ENCODE data around the gene RPN2. TPM values are rescaled to one million over a fixed set of nuclear protein-coding genes. Genes with fewer than 3 reads are reported as not detected.

The RPN2 gene
- total RNA-seq, 1 experiment from 2014 or later: 222 TPM

DNA sequence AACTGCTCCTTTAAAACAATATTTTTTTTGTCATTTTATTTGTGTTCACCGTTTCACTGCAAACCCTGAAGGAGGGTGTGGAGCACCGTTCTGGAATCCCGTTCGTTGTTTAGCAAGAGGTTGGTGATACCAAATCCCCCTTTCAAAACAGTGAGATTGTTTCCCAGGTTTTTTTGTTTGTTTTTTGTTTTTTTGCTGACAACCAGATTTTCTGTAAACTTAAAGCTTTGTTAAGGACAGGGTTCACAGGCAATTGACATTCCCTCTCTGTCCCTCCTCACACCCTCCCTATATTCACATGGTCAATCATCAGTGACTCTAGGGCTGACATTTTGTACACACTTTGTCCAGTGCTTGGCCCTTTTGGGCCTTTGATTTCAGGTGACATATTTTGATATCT, 21.2 kb downstream of the RPN2 start:
- Histone ChIP-seq H3K27ac (ENCODE audit: low read depth, low read length, poor library complexity, severe bottlenecking) (no peak overlapping the region), H3K4me1 (ENCODE audit: insufficient read depth, low read length, poor library complexity, severe bottlenecking) (peaks cover 8% of the 10 kb centered on the region), H3K27me3 (replicated peaks; ENCODE audit: insufficient read depth, low read depth, low read length, poor library complexity) (no peaks in the 10 kb centered on the region), H3K36me3 (ENCODE audit: insufficient read depth, low read length, poor library complexity, severe bottlenecking) (peaks cover 75% of the 10 kb centered on the region), H3K4me3 (ENCODE audit: low read depth, low read length, poor library complexity, severe bottlenecking) (no peak overlapping the region), H3K9me3 (ENCODE audit: low read depth, low read length, poor library complexity, severe bottlenecking) (no peaks in the 10 kb centered on the region)
- ChIA-PET CTCF (no interaction called here), POLR2A (ENCODE audit: low non-redundant PET) (no interaction called here)
- TF ChIP-seq, protein P1, sequence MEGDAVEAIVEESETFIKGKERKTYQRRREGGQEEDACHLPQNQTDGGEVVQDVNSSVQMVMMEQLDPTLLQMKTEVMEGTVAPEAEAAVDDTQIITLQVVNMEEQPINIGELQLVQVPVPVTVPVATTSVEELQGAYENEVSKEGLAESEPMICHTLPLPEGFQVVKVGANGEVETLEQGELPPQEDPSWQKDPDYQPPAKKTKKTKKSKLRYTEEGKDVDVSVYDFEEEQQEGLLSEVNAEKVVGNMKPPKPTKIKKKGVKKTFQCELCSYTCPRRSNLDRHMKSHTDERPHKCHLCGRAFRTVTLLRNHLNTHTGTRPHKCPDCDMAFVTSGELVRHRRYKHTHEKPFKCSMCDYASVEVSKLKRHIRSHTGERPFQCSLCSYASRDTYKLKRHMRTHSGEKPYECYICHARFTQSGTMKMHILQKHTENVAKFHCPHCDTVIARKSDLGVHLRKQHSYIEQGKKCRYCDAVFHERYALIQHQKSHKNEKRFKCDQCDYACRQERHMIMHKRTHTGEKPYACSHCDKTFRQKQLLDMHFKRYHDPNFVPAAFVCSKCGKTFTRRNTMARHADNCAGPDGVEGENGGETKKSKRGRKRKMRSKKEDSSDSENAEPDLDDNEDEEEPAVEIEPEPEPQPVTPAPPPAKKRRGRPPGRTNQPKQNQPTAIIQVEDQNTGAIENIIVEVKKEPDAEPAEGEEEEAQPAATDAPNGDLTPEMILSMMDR (conservative IDR thresholded peaks at IDR 0.05; ENCODE audit: low read depth, low read length): no peak
- no peak for TF ChIP-seq EZH2 (IDR thresholded peaks at IDR 0.05; ENCODE audit: borderline replicate concordance, low read depth, low read length, poor library complexity, severe bottlenecking)
- no peak for DNase-seq (ENCODE audit: low spot score)
- BruUV-seq (replicated peaks): no TSS peak
- intact Hi-C loops (cut with micrococcal nuclease; ENCODE audit: unreplicated experiment): no loop called here

DNA sequence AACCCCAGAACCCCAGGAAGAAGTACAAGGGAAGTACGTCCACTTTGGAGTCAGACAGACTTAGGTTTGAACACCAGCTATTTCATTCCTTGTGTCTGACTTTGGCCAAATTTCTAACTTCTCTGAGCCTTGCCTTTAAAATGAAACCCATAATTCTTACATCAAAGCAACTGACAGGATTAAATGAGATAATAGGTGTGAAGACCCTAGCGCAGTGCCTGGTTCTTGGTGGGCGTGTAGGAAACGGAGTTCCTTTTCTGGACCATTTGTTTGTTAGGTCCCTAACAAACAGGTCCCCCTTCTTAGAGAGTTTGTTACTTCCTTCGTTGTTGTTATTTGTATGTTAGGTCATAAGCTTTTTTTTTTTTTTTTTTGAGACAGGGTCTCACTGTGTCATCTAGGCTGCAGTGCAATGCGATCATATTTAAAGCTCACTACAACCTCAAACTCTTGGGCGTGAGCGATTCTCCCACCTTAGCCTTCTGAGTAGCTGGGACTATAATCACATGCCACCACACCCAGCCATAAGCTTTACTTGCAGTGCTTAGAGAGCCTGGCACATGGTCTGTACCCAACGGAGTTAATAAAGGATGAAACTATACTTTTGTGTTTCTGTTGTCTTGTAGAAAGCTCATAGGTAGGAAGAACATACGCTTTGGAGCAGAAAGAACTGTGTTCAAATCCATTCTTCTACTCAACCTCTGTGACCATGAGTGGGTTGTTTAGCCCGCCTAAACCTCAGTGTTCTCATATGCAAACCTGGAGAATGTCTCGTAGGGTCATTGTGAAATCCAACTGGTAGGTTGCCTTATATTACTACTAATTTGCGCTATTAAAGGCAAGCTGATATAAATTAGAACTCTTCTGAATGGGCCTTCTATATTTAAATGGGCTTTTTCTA, 22.0 kb downstream of the RPN2 start:
- ChIA-PET POLR2A (ENCODE audit: low non-redundant PET) (no interaction called here), CTCF (interaction anchor here (0.7 kb wide), 1 partner anchor 15 kb away, joined by 3 read pairs; no protein-coding TSS in a partner anchor)
- Histone ChIP-seq H3K36me3 (ENCODE audit: insufficient read depth, low read length, poor library complexity, severe bottlenecking) (peaks cover 83% of the 10 kb centered on the region), H3K27ac (ENCODE audit: low read depth, low read length, poor library complexity, severe bottlenecking) (no peak overlapping the region), H3K4me1 (ENCODE audit: insufficient read depth, low read length, poor library complexity, severe bottlenecking) (peaks cover 8% of the 10 kb centered on the region), H3K27me3 (replicated peaks; ENCODE audit: insufficient read depth, low read depth, low read length, poor library complexity) (no peaks in the 10 kb centered on the region), H3K9me3 (ENCODE audit: low read depth, low read length, poor library complexity, severe bottlenecking) (no peaks in the 10 kb centered on the region), H3K4me3 (ENCODE audit: low read depth, low read length, poor library complexity, severe bottlenecking) (no peak overlapping the region)
- intact Hi-C loops (cut with micrococcal nuclease; ENCODE audit: unreplicated experiment): no loop called here
- BruUV-seq (replicated peaks): no TSS peak
- no peak for DNase-seq (ENCODE audit: low spot score)
- TF ChIP-seq EZH2 (IDR thresholded peaks at IDR 0.05; ENCODE audit: borderline replicate concordance, low read depth, low read length, poor library complexity, severe bottlenecking): no peak
- TF ChIP-seq, protein P1 (conservative IDR thresholded peaks at IDR 0.05; ENCODE audit: low read depth, low read length): no peak

DNA sequence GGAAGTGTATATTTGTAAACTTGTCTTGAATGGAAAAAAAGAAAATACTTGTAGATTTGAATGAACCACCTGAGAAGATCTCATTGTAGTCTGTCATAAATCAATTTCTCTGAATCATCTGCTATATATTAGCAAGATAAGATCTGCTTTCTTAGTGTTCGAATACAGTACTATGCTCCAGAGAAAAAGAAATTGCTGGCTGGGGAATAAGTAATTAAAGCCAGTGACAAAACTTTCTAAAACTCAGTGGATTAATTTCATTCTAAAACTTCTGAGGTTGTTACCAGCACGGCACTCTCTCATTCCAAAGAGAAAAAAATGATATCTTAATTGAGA, 22.7 kb downstream of the RPN2 start:
- H3K36me3 ChIP-seq (ENCODE audit: insufficient read depth, low read length, poor library complexity, severe bottlenecking): peaks cover 83% of the 10 kb centered on the region
- H3K9me3 ChIP-seq (ENCODE audit: low read depth, low read length, poor library complexity, severe bottlenecking): no peaks in the 10 kb centered on the region
- no peaks in the 10 kb centered on the region for H3K27me3 ChIP-seq (replicated peaks; ENCODE audit: insufficient read depth, low read depth, low read length, poor library complexity)
- no peak for DNase-seq (ENCODE audit: low spot score)
- TF ChIP-seq, protein P1 (conservative IDR thresholded peaks at IDR 0.05; ENCODE audit: low read depth, low read length): no peak
- no peak for TF ChIP-seq EZH2 (IDR thresholded peaks at IDR 0.05; ENCODE audit: borderline replicate concordance, low read depth, low read length, poor library complexity, severe bottlenecking)
- H3K4me3 ChIP-seq (ENCODE audit: low read depth, low read length, poor library complexity, severe bottlenecking): no peak overlapping the region
- H3K27ac ChIP-seq (ENCODE audit: low read depth, low read length, poor library complexity, severe bottlenecking): no peak overlapping the region
- ChIA-PET CTCF (no interaction called here), POLR2A (ENCODE audit: low non-redundant PET) (no interaction called here)
- intact Hi-C loops (cut with micrococcal nuclease; ENCODE audit: unreplicated experiment): loop anchor here (2.0 kb wide), 1 partner anchor 333 kb away; no protein-coding TSS in a partner anchor
- peaks cover 8% of the 10 kb centered on the region for H3K4me1 ChIP-seq (ENCODE audit: insufficient read depth, low read length, poor library complexity, severe bottlenecking)
- TSS peak; percentile 10 for BruUV-seq (replicated peaks)
